Measurements from ENCODE around the gene HNRNPAB.
"Not testable (repeated sequence)": the region's sequence is repeated elsewhere in the genome, so short reads cannot be mapped to it uniquely, and the experiment has no call there.

Gene HNRNPAB

GRCh38 chr5:178218827-178219226 is 14.5 kb downstream of the HNRNPAB start:
- in situ Hi-C loops (cut with HindIII; ENCODE audit: low pct_unique_long_range_greater_than_20kb, low sequenced_read_pairs): no loop called here
- TF ChIP-seq JUND (IDR thresholded peaks at IDR 0.05; ENCODE audit: low read depth): no peak
- DNase-seq (ENCODE audit: low read depth in 1 of 2, low spot score in 1 of 2): no peak

- in situ Hi-C loops (cut with HindIII; ENCODE audit: low pct_unique_long_range_greater_than_20kb, low sequenced_read_pairs): no loop called here
- DNase-seq (ENCODE audit: low read depth in 1 of 2, low spot score in 1 of 2): no peak
- no peak for TF ChIP-seq JUND (IDR thresholded peaks at IDR 0.05; ENCODE audit: low read depth)
Measured at GRCh38 chr5:178221282-178221681, 16.9 kb downstream of the HNRNPAB start.

GRCh38 chr5:178221853-178222252 is 17.5 kb downstream of the HNRNPAB start:
- no peak for TF ChIP-seq JUND (IDR thresholded peaks at IDR 0.05; ENCODE audit: low read depth)

GRCh38 chr5:178222292-178222691 is 18.0 kb downstream of the HNRNPAB start:
- in situ Hi-C loops (cut with HindIII; ENCODE audit: low pct_unique_long_range_greater_than_20kb, low sequenced_read_pairs): no loop called here
- no peak for DNase-seq (ENCODE audit: low read depth in 1 of 2, low spot score in 1 of 2)
- no peak for TF ChIP-seq JUND (IDR thresholded peaks at IDR 0.05; ENCODE audit: low read depth)

More at GRCh38 chr5:178221853-178222252, 17.5 kb downstream of the HNRNPAB start:
- DNase-seq (ENCODE audit: low read depth in 1 of 2, low spot score in 1 of 2): no peak
- in situ Hi-C loops (cut with HindIII; ENCODE audit: low pct_unique_long_range_greater_than_20kb, low sequenced_read_pairs): no loop called here

DNA sequence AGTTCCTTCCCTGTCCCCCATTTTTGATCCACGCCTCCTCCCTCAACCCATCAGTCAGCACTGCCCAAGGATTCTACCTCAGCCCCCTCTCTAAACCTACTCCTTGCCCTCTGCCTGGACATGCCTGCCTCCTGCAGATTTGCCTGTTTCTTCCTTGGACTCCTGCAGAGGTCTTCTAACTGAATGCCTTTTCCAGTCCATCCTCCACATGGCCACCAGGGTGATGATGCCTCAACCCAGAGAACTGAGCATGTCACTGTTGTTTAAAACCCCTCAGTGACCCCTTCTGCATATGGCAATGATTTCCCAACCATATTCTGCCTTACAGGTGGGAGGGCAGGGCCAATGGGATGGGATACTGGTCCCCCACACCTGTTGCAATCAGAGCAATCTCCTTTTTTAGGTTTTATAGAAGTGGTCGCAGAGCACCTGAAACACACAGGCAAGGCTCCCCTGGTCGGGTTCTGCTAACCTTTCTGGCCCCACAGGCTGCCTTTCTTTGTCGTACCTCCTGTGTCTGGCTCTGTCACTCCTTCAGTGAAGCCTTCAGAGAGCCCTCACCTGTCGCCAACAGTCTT is 19.0 kb downstream of the HNRNPAB start:
- in situ Hi-C loops (cut with HindIII; ENCODE audit: low pct_unique_long_range_greater_than_20kb, low sequenced_read_pairs): no loop called here
- DNase-seq (ENCODE audit: low read depth in 1 of 2, low spot score in 1 of 2): no peak
- TF ChIP-seq JUND (IDR thresholded peaks at IDR 0.05; ENCODE audit: low read depth): no peak

- DNase-seq (ENCODE audit: low read depth in 1 of 2, low spot score in 1 of 2): no peak
- in situ Hi-C loops (cut with HindIII; ENCODE audit: low pct_unique_long_range_greater_than_20kb, low sequenced_read_pairs): no loop called here
- no peak for TF ChIP-seq JUND (IDR thresholded peaks at IDR 0.05; ENCODE audit: low read depth)
Measured at GRCh38 chr5:178223828-178224335, 19.5 kb downstream of the HNRNPAB start.

- in situ Hi-C loops (cut with HindIII; ENCODE audit: low pct_unique_long_range_greater_than_20kb, low sequenced_read_pairs): no loop called here
- DNase-seq (ENCODE audit: low read depth in 1 of 2, low spot score in 1 of 2): no peak
Measured at GRCh38 chr5:178224403-178224802, 20.1 kb downstream of the HNRNPAB start.

GRCh38 chr5:178225174-178225573 is 20.8 kb downstream of the HNRNPAB start:
- in situ Hi-C loops (cut with HindIII; ENCODE audit: low pct_unique_long_range_greater_than_20kb, low sequenced_read_pairs): no loop called here

More at GRCh38 chr5:178224403-178224802, 20.1 kb downstream of the HNRNPAB start:
- TF ChIP-seq JUND (IDR thresholded peaks at IDR 0.05; ENCODE audit: low read depth): no peak

GRCh38 chr5:178227138-178227659 is 22.9 kb downstream of the HNRNPAB start:
- no peak for TF ChIP-seq JUND (IDR thresholded peaks at IDR 0.05; ENCODE audit: low read depth)
- in situ Hi-C loops (cut with HindIII; ENCODE audit: low pct_unique_long_range_greater_than_20kb, low sequenced_read_pairs): no loop called here
- DNase-seq (ENCODE audit: low read depth in 1 of 2, low spot score in 1 of 2): no peak

More at GRCh38 chr5:178225174-178225573, 20.8 kb downstream of the HNRNPAB start:
- no peak for DNase-seq (ENCODE audit: low read depth in 1 of 2, low spot score in 1 of 2)
- no peak for TF ChIP-seq JUND (IDR thresholded peaks at IDR 0.05; ENCODE audit: low read depth)

- no peak for DNase-seq (ENCODE audit: low read depth in 1 of 2, low spot score in 1 of 2)
- in situ Hi-C loops (cut with HindIII; ENCODE audit: low pct_unique_long_range_greater_than_20kb, low sequenced_read_pairs): no loop called here
- TF ChIP-seq JUND (IDR thresholded peaks at IDR 0.05; ENCODE audit: low read depth): no peak
Measured at GRCh38 chr5:178227929-178228328, 23.6 kb downstream of the HNRNPAB start.

DNA sequence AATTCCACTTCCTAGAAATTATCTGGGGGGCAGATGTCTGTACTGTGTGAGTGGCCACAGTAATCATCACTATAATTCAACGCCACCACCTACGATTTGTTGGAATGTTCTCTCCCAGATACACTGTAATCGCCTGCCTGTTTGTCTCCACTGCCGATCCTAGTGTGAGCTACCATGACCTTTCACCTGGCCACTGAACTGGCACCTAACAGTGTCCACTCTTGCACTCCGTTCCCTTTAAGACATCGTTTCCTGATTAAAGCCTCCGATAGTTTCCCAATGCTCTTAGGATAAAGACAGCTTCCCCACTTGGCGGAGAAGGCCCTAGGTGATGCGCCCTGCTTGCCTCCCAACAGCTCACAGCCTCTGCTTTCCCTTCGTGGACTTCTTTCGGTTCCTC is 24.3 kb downstream of the HNRNPAB start:
- in situ Hi-C loops (cut with HindIII; ENCODE audit: low pct_unique_long_range_greater_than_20kb, low sequenced_read_pairs): no loop called here
- no peak for TF ChIP-seq JUND (IDR thresholded peaks at IDR 0.05; ENCODE audit: low read depth)
- no peak for DNase-seq (ENCODE audit: low read depth in 1 of 2, low spot score in 1 of 2)

GRCh38 chr5:178229111-178229510 is 24.8 kb downstream of the HNRNPAB start:
- in situ Hi-C loops (cut with HindIII; ENCODE audit: low pct_unique_long_range_greater_than_20kb, low sequenced_read_pairs); DNase-seq (ENCODE audit: low read depth in 1 of 2, low spot score in 1 of 2): not testable (repeated sequence)

DNA sequence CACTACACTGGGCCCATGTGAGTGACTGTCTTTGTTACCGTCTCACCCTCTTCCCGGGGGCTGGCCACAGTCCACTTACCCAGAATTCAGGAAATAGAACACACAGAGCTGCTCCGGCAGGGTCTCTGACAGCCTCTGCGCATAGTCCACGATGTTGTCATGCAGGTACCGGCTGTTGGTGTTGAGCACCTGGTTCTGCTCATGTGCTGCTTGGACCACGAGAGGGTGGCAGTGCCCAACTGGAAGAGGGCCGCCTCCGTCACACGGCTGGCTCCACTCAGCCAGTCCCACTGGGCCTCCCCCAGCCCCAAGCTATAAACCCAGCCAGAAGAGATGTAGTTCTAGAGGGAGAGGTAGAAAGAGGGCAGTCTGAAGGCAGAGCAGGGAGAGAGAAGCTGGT is 25.5 kb downstream of the HNRNPAB start:
- no peak for DNase-seq (ENCODE audit: low read depth in 1 of 2, low spot score in 1 of 2)
- no peak for TF ChIP-seq JUND (IDR thresholded peaks at IDR 0.05; ENCODE audit: low read depth)
- in situ Hi-C loops (cut with HindIII; ENCODE audit: low pct_unique_long_range_greater_than_20kb, low sequenced_read_pairs): no loop called here
